HepG2 (cell line): Measurements from ENCODE around the gene DMRTB1. TPM values are rescaled to one million over a fixed set of nuclear protein-coding genes. Genes with fewer than 3 reads are reported as not detected.

Experiments used
- ATAC-seq: fragments of 200-7000 bp; cut with Tn5 transposase; 3 replicates; pipeline ENCODE4 v1.9.1; 2020; ENCODE audit warnings: mild to moderate bottlenecking, moderate library complexity
- BruUV-seq: library from RNA; stranded (reverse); fragments of 400-500 nt; replicated peaks from 2 replicates; lab custom pipeline; 2021; lab: Mats Ljungman, UMichigan
- CTCF ChIA-PET: fragments of 300-600 bp; formaldehyde crosslinking; extraction: SDS; loops from one replicate; lab custom pipeline; 2021; ENCODE audit warnings: low total read pairs, inconsistent platforms, low intra/inter-chr PET ratio; lab: Yijun Ruan, JAX
- POLR2A ChIA-PET: fragments of 350-600 bp; sonication (Branson Sonifier 250); formaldehyde crosslinking; loops from one replicate; lab custom pipeline; 2020; ENCODE audit warnings: antibody characterized with exemption, inconsistent platforms; lab: Yijun Ruan, JAX
- DNase-seq: peaks from one replicate; pipeline ENCODE4 v3.0.0-alpha.2; 2015; ENCODE audit warnings: low spot score
- FAIRE-seq: peaks from 3 replicates; lab custom pipeline; 2011; peaks lifted over from hg19 to GRCh38; lab: Jason Lieb, UNC
- H2AFZ ChIP-seq: one replicate; pipeline ENCODE4 v1.6.1; 2011; ENCODE audit warnings: low read length, inconsistent platforms
- H3K27ac ChIP-seq: fragments of 300-600 bp; 3 replicates; pipeline ENCODE4 v1.8.0; 2011; ENCODE audit warnings: mixed run types, mild to moderate bottlenecking, mixed read lengths, low read length, inconsistent platforms; ENCODE audit not compliant: insufficient read depth; ENCODE audit errors: extremely low read length
- H3K27me3 ChIP-seq, 2 experiments: fragments of 200-600 bp in 1 of 2; 2 replicates in 1 of 2; 3 replicates in 1 of 2; pipeline versions ENCODE4 v1.6.0 to v1.8.0; 2011; ENCODE audit warnings: low read length in 2 of 2, mild to moderate bottlenecking in 2 of 2, moderate library complexity in 2 of 2, inconsistent platforms in 1 of 2; ENCODE audit not compliant: insufficient read depth in 2 of 2, control insufficient read depth in 1 of 2
- H3K36me3 ChIP-seq, 2 experiments: fragments of 200-600 bp in 1 of 2; replicated peaks in 1 of 2; 2 replicates in 1 of 2; 3 replicates in 1 of 2; pipeline versions ENCODE4 v1.5.1 to v1.8.0; 2011; ENCODE audit warnings: low read length in 2 of 2, inconsistent platforms in 1 of 2; ENCODE audit not compliant: insufficient read depth in 2 of 2, control insufficient read depth in 1 of 2
- H3K4me1 ChIP-seq: 2 replicates; pipeline ENCODE4 v1.5.1; 2012; ENCODE audit warnings: low read length, inconsistent platforms; ENCODE audit not compliant: insufficient read depth
- H3K4me2 ChIP-seq: 2 replicates; pipeline ENCODE4 v1.6.0; 2011; ENCODE audit warnings: low read depth, low read length, inconsistent platforms
- H3K4me3 ChIP-seq, 3 experiments: fragments of 200-600 bp in 1 of 3; sonication (generic), shearing (Covaris generic) in 1 of 3; replicated peaks in 1 of 3; 2 replicates each; pipeline ENCODE4 v1.5.1; 2011 to 2016; ENCODE audit warnings: low read length in 3 of 3, inconsistent platforms in 2 of 3, low read depth in 2 of 3, mild to moderate bottlenecking in 2 of 3, control low read depth in 1 of 3, mixed read lengths in 1 of 3; ENCODE audit not compliant: insufficient read depth in 1 of 3
- H3K79me2 ChIP-seq: one replicate; pipeline ENCODE4 v1.6.1; 2011; ENCODE audit warnings: low read length, inconsistent platforms; ENCODE audit not compliant: insufficient read depth
- H3K9ac ChIP-seq: 2 replicates; pipeline ENCODE4 v1.6.0; 2011; ENCODE audit warnings: mild to moderate bottlenecking, low read depth, low read length, inconsistent platforms; ENCODE audit not compliant: insufficient read depth
- H3K9me3 ChIP-seq: 2 replicates; pipeline ENCODE4 v1.5.1; 2012; ENCODE audit warnings: mild to moderate bottlenecking, low read length
- H4K20me1 ChIP-seq: 2 replicates; pipeline ENCODE4 v1.6.0; 2011; ENCODE audit warnings: inconsistent platforms, mild to moderate bottlenecking, low read length, moderate library complexity; ENCODE audit not compliant: insufficient read depth
- AGO1 ChIP-seq: fragments of 200-400 bp; formaldehyde crosslinking; IDR thresholded peaks from 2 replicates; pipeline ENCODE4 v1.6.1; 2017; ENCODE audit warnings: mild to moderate bottlenecking, low read depth, low read length, moderate library complexity; ENCODE audit not compliant: poor library complexity, severe bottlenecking
- ATF5 ChIP-seq: sonication (generic); formaldehyde crosslinking; IDR thresholded peaks from 2 replicates; pipeline ENCODE4 v1.4.0; 2020; ENCODE audit warnings: mild to moderate bottlenecking, low read depth, missing genetic modification reagents
- BCL6 ChIP-seq: IDR thresholded peaks from 2 replicates; pipeline ENCODE4 v1.6.1; 2016; ENCODE audit warnings: missing genetic modification reagents, missing compliant biosample characterization
- BRD4 ChIP-seq: sonication (generic); formaldehyde crosslinking; IDR thresholded peaks from 2 replicates; pipeline ENCODE4 v1.4.0; 2020; ENCODE audit warnings: missing genetic modification reagents
- HMGXB4 ChIP-seq, 2 experiments: sonication (generic) in 1 of 2; formaldehyde crosslinking in 1 of 2; IDR thresholded peaks; 2 replicates each; pipeline versions ENCODE4 v1.4.0 to v1.6.1; 2018 to 2020; ENCODE audit warnings: missing genetic modification reagents in 2 of 2, borderline replicate concordance in 1 of 2, low read depth in 1 of 2, mild to moderate bottlenecking in 1 of 2, missing biosample characterization in 1 of 2
- NFYC ChIP-seq: IDR thresholded peaks from 2 replicates; pipeline ENCODE4 v1.6.1; 2016; ENCODE audit warnings: missing genetic modification reagents, missing compliant biosample characterization
- POLR2A ChIP-seq, 2 experiments: IDR thresholded peaks; 2 replicates each; pipeline ENCODE4 v1.6.1; 2011; ENCODE audit warnings: low read depth in 2 of 2, low read length in 2 of 2, mild to moderate bottlenecking in 1 of 2, moderate library complexity in 1 of 2; ENCODE audit not compliant: insufficient read depth in 1 of 2
- TBX2 ChIP-seq: sonication (generic); formaldehyde crosslinking; IDR thresholded peaks from 2 replicates; pipeline ENCODE4 v1.5.0; 2020; ENCODE audit warnings: missing genetic modification reagents, mild to moderate bottlenecking, borderline replicate concordance
- ZBED4 ChIP-seq: sonication (generic); formaldehyde crosslinking; IDR thresholded peaks from 2 replicates; pipeline ENCODE4 v1.4.0; 2020; ENCODE audit warnings: missing genetic modification reagents, borderline replicate concordance
- ZBTB14 ChIP-seq: sonication (generic); formaldehyde crosslinking; IDR thresholded peaks from 2 replicates; pipeline ENCODE4 v1.4.0; 2020; ENCODE audit warnings: missing genetic modification reagents
- ZNF138 ChIP-seq: sonication (generic); formaldehyde crosslinking; IDR thresholded peaks from 2 replicates; pipeline ENCODE4 v1.5.0; 2020; ENCODE audit warnings: mild to moderate bottlenecking, low read depth, missing genetic modification reagents
- ZNF232 ChIP-seq: sonication (generic); formaldehyde crosslinking; IDR thresholded peaks from 2 replicates; pipeline ENCODE4 v1.4.0; 2020; ENCODE audit warnings: missing genetic modification reagents, borderline replicate concordance
- WGBS: methylation state at CpG from one replicate; pipeline ENCODE4 v1.1.6; 2017; ENCODE audit warnings: low lambda C conversion rate; 5-methylcytosine and 5-hydroxymethylcytosine counted together
- in situ Hi-C: cut with HindIII; loops from 2 replicates; pipeline ENCODE4 v1.10.0; 2017; ENCODE audit warnings: low pct_unique_long_range_greater_than_20kb; ENCODE audit not compliant: extremely low pct_ligation_motif_present
- intact Hi-C: fragments of 100-400 bp; cut with micrococcal nuclease; formaldehyde crosslinking; loops from one replicate; pipeline ENCODE4 v1.10.0; 2022; ENCODE audit not compliant: unreplicated experiment
- polyA plus RNA-seq, 8 experiments: library from polyadenylated mRNA; depleted of rRNA in 3 of 8; stranded (reverse) in 7 of 8; unstranded in 1 of 8; fragments of >200 nt; fragmentation: Illumina TruSeq in 4 of 8; extraction: Trizol in 4 of 8; gene quantifications; 2 replicates each; pipeline versions ENCODE4 v1.2.1 to v1.2.3, GENCODE V29; 2011 to 2016; ENCODE audit warnings: low read depth in 4 of 8, missing spikeins in 1 of 8, mixed read lengths in 1 of 8; ENCODE audit not compliant: insufficient read depth in 1 of 8
- total RNA-seq, 5 experiments: library from RNA; depleted of rRNA; stranded (reverse); fragments of >200 nt; fragmentation: Illumina TruSeq; extraction: Trizol; gene quantifications; 2 replicates each; pipeline ENCODE4 v1.2.3, GENCODE V29; 2016; ENCODE audit warnings: low read depth in 1 of 5

DMRTB1 gene
- total and polyA plus RNA-seq, 2 of the 13 experiments (the other 11 are each of a cell fraction or from before 2014, with no cell fraction given): not detected

- WGBS: 2% methylated on average over 2 of the region's 2 CpGs
- ATAC-seq (no peak), DNase-seq (no peak), FAIRE-seq (no peak)
- intact Hi-C loops: no loop called here
- Histone ChIP-seq H3K79me2 (no peaks in the 10 kb centered on the region), H2AFZ (no peak overlapping the region), H3K27ac (no peak overlapping the region), H4K20me1 (no peaks in the 10 kb centered on the region), H3K9ac (no peak overlapping the region), H3K4me2 (no peak overlapping the region), H3K9me3 (no peaks in the 10 kb centered on the region), H3K27me3 (0 out of 5 replicates have a peak, but pooled peaks cover 0 to 2% of the 10 kb centered on the region in 2 experiments), H3K4me3 (no peak overlapping the region), H3K36me3 (no peaks in the 10 kb centered on the region), H3K4me1 (no peaks in the 10 kb centered on the region)
- BruUV-seq: no TSS peak
- CTCF ChIA-PET: no interaction called here
- POLR2A ChIA-PET: no interaction called here
- in situ Hi-C loops: no loop called here
- no peak for TF ChIP-seq ZBED4 (CRISPR knock-in tag)
- TF ChIP-seq POLR2A (IDR thresholded peaks at IDR 0.05; ENCODE audit: insufficient read depth in 1 of 2, low read depth in 2 of 2, low read length in 2 of 2): no peak
- TF ChIP-seq ZNF138: no peak
- TF ChIP-seq ZBTB14: no peak
- TF ChIP-seq AGO1: no peak
- TF ChIP-seq ATF5: no peak
- TF ChIP-seq TBX2: no peak
- TF ChIP-seq ZNF232 (CRISPR knock-in tag): no peak
- no peak for TF ChIP-seq BCL6 (CRISPR knock-in tag)
- TF ChIP-seq BRD4: no peak
- no peak for TF ChIP-seq NFYC (CRISPR knock-in tag)
- TF ChIP-seq HMGXB4 (CRISPR knock-in tag; IDR thresholded peaks at IDR 0.05; ENCODE audit: borderline replicate concordance in 1 of 2, low read depth in 1 of 2): no peak
These were observed 13.1 kb upstream of the DMRTB1 start for GRCh38 chr1:53446051-53446450.
